GM23338 (cell line): Measurements from ENCODE around the gene STK24. TPM values are rescaled to one million over a fixed set of nuclear protein-coding genes. Genes with fewer than 3 reads are reported as not detected.

Experiments
- ATAC-seq: fragments of 200-7000 bp; cut with Tn5 transposase; 3 replicates; pipeline ENCODE4 v1.9.1; 2020
- DNase-seq: peaks from one replicate; pipeline ENCODE4 v3.0.0-alpha.2; 2015; ENCODE audit warnings: low spot score
- H2AFZ ChIP-seq: fragments of 200-600 bp; sonication (generic); 2 replicates; pipeline ENCODE4 v1.8.0; 2016; ENCODE audit warnings: antibody characterized with exemption, mild to moderate bottlenecking, moderate library complexity
- H3F3A ChIP-seq: fragments of 200-600 bp; sonication (generic); replicated peaks from 2 replicates; pipeline ENCODE4 v1.8.0; 2017; ENCODE audit warnings: antibody characterized with exemption, mixed run types, low read depth
- H3K27ac ChIP-seq: fragments of 200-600 bp; sonication (generic); 2 replicates; pipeline ENCODE4 v1.6.1; 2016; ENCODE audit warnings: low read depth
- H3K27me3 ChIP-seq: fragments of 200-600 bp; sonication (generic); 2 replicates; pipeline ENCODE4 v1.8.0; 2016; ENCODE audit warnings: mild to moderate bottlenecking, mixed run types, moderate library complexity; ENCODE audit not compliant: insufficient read depth
- H3K36me3 ChIP-seq: fragments of 200-600 bp; sonication (generic); 2 replicates; pipeline ENCODE4 v1.8.0; 2016; ENCODE audit warnings: mild to moderate bottlenecking; ENCODE audit not compliant: insufficient read depth
- H3K4me1 ChIP-seq: fragments of 200-600 bp; sonication (generic); 2 replicates; pipeline ENCODE4 v1.8.0; 2016; ENCODE audit warnings: mild to moderate bottlenecking, moderate library complexity; ENCODE audit not compliant: insufficient read depth
- H3K4me2 ChIP-seq: fragments of 200-600 bp; sonication (generic); 2 replicates; pipeline ENCODE4 v1.7.1; 2017; ENCODE audit warnings: mixed run types
- H3K4me3 ChIP-seq: fragments of 200-600 bp; sonication (generic); 2 replicates; pipeline ENCODE4 v1.6.1; 2016; ENCODE audit warnings: mixed run types
- H3K79me2 ChIP-seq: fragments of 200-600 bp; sonication (generic); replicated peaks from 2 replicates; pipeline ENCODE4 v1.8.0; 2017; ENCODE audit warnings: mild to moderate bottlenecking; ENCODE audit not compliant: insufficient read depth
- H3K9me2 ChIP-seq: fragments of 200-600 bp; sonication (generic); 2 replicates; pipeline ENCODE4 v1.8.0; 2017; ENCODE audit not compliant: insufficient read depth
- H4K20me1 ChIP-seq: fragments of 200-600 bp; sonication (generic); replicated peaks from 2 replicates; pipeline ENCODE4 v1.8.0; 2017; ENCODE audit warnings: mild to moderate bottlenecking; ENCODE audit not compliant: insufficient read depth
- H3K27ac Mint-ChIP-seq: 2 replicates; pipeline ENCODE4 v1.8.0; 2020; ENCODE audit warnings: inconsistent platforms, mild to moderate bottlenecking, moderate library complexity, mixed read lengths
- H3K27me3 Mint-ChIP-seq: 3 replicates; pipeline ENCODE4 v1.8.0; 2022; ENCODE audit warnings: low read depth, mild to moderate bottlenecking, moderate library complexity, mixed read lengths, inconsistent platforms; ENCODE audit not compliant: insufficient read depth, poor library complexity
- H3K36me3 Mint-ChIP-seq: 3 replicates; pipeline ENCODE4 v1.8.0; 2021; ENCODE audit warnings: low read depth, mild to moderate bottlenecking, inconsistent platforms, moderate library complexity, mixed read lengths
- H3K4me1 Mint-ChIP-seq: 3 replicates; pipeline ENCODE4 v1.8.0; 2020; ENCODE audit warnings: mild to moderate bottlenecking, inconsistent platforms, mixed read lengths
- H3K4me3 Mint-ChIP-seq: 3 replicates; pipeline ENCODE4 v1.8.0; 2021; ENCODE audit warnings: moderate library complexity, mild to moderate bottlenecking, inconsistent platforms, mixed read lengths
- H3K9me3 Mint-ChIP-seq: 3 replicates; pipeline ENCODE4 v1.8.0; 2020; ENCODE audit warnings: moderate library complexity, mild to moderate bottlenecking, inconsistent platforms, mixed read lengths
- CREB1 ChIP-seq: fragments of 250-450 bp; sonication (Bioruptor Pico); IDR thresholded peaks from 2 replicates; pipeline ENCODE4 v1.5.0; 2020; ENCODE audit warnings: low read depth, mild to moderate bottlenecking, moderate library complexity
- CTCF ChIP-seq, 2 experiments: fragments of 200-600 bp in 1 of 2; sonication (generic) in 1 of 2; conservative IDR thresholded peaks; 2 replicates each; pipeline versions ENCODE4 v1.5.1 to v1.6.1; 2016 to 2017; ENCODE audit warnings: antibody characterized with exemption in 2 of 2, low read depth in 2 of 2, mild to moderate bottlenecking in 2 of 2, moderate library complexity in 1 of 2
- ETS1 ChIP-seq: IDR thresholded peaks from 2 replicates; pipeline ENCODE4 v1.6.1; 2016; ENCODE audit warnings: antibody characterized with exemption
- EZH2 ChIP-seq: fragments of 200-600 bp; sonication (generic); IDR thresholded peaks from one replicate; pipeline ENCODE4 v1.8.0; 2017; ENCODE audit warnings: antibody characterized with exemption, mild to moderate bottlenecking, low read depth; ENCODE audit not compliant: unreplicated experiment
- EZH2phosphoT487 ChIP-seq: fragments of 200-600 bp; sonication (generic); IDR thresholded peaks from one replicate; pipeline ENCODE4 v1.8.1; 2018; ENCODE audit warnings: antibody characterized with exemption; ENCODE audit not compliant: unreplicated experiment
- JUNB ChIP-seq: IDR thresholded peaks from one replicate; pipeline ENCODE4 v1.6.1; 2016; ENCODE audit warnings: antibody characterized with exemption; ENCODE audit not compliant: unreplicated experiment
- POLR2AphosphoS5 ChIP-seq: IDR thresholded peaks from 2 replicates; pipeline ENCODE4 v1.6.1; 2016; ENCODE audit warnings: antibody characterized with exemption, low read depth
- REST ChIP-seq: IDR thresholded peaks from one replicate; pipeline ENCODE4 v1.6.1; 2018; ENCODE audit warnings: antibody characterized with exemption; ENCODE audit not compliant: unreplicated experiment
- ZNF114 ChIP-seq: fragments of 250-450 bp; sonication (Bioruptor Pico); IDR thresholded peaks from 2 replicates; pipeline ENCODE4 v1.5.0; 2020; ENCODE audit warnings: mild to moderate bottlenecking, moderate library complexity
- ZNF462 ChIP-seq: fragments of 250-450 bp; sonication (Bioruptor Pico); IDR thresholded peaks from 2 replicates; pipeline ENCODE4 v1.5.0; 2020; ENCODE audit warnings: mild to moderate bottlenecking, moderate library complexity
- polyA plus RNA-seq: library from polyadenylated mRNA; unstranded; fragments of >200 nt; fragmentation: Nextera tagmentation; extraction: Ambion mirVana; gene quantifications from 2 replicates; pipeline ENCODE4 v1.2.1, GENCODE V29; 2016
- total RNA-seq: library from RNA; depleted of rRNA; stranded (reverse); fragments of >200 nt; shearing (Covaris generic); gene quantifications from 2 replicates; pipeline ENCODE4 v1.2.3, GENCODE V29; 2014

The STK24 gene
- total and polyA plus RNA-seq, 2 experiments from 2014 or later = 56.5 to 144 TPM

GRCh38 chr13:98533912-98534311 lies 43.0 kb downstream of the STK24 start (continued):
- no peak for TF ChIP-seq ZNF462 (CRISPR knock-in tag)
- no peak for TF ChIP-seq EZH2
- TF ChIP-seq JUNB = no peak

- H3K27ac Mint-ChIP-seq = no peak overlapping the region
- no peaks in the 10 kb centered on the region for H3K27me3 ChIP-seq
- no peak overlapping the region for H3K4me2 ChIP-seq
- H2AFZ ChIP-seq = no peak overlapping the region
- peaks cover 87% of the 10 kb centered on the region for H4K20me1 ChIP-seq
- no peak overlapping the region for H3K4me3 ChIP-seq
- no peaks in the 10 kb centered on the region for H3K9me2 ChIP-seq
- H3K4me1 Mint-ChIP-seq = peaks cover 66% of the 10 kb centered on the region
- peaks cover 100% of the 10 kb centered on the region for H3K79me2 ChIP-seq
- no peak overlapping the region for H3K4me3 Mint-ChIP-seq
- ATAC-seq (no peak), DNase-seq (no peak)
- no peaks in the 10 kb centered on the region for H3F3A ChIP-seq
- no peaks in the 10 kb centered on the region for H3K36me3 ChIP-seq
- H3K4me1 ChIP-seq = peaks cover 37% of the 10 kb centered on the region
- H3K27ac ChIP-seq = no peak overlapping the region
- no peaks in the 10 kb centered on the region for H3K9me3 Mint-ChIP-seq
- H3K27me3 Mint-ChIP-seq = peaks cover 11% of the 10 kb centered on the region
- no peaks in the 10 kb centered on the region for H3K36me3 Mint-ChIP-seq
- TF ChIP-seq REST (no peak), POLR2AphosphoS5 (no peak), ETS1 (no peak), CTCF (conservative IDR thresholded peaks at IDR 0.05; ENCODE audit: low read depth in 2 of 2) (no peak), ZNF114 (CRISPR knock-in tag) (no peak), EZH2phosphoT487 (no peak), CREB1 (CRISPR knock-in tag) (no peak)
These were observed 44.7 kb downstream of the STK24 start for GRCh38 chr13:98532254-98532653.
